Activated CD8-positive, alpha-beta memory T cell treated with anti-CD3 and anti-CD28 coated beads for 24 hours (primary cell): ENCODE measurements around the gene AGT.
"Not testable (repeated sequence)": the region's sequence is repeated elsewhere in the genome, so short reads cannot be mapped to it uniquely, and the experiment has no call there.

ENCODE experiments used
- DNase-seq: peaks from one replicate; pipeline ENCODE4 v3.0.0-alpha.2; 2020

AGT gene

GRCh38 chr1:230706887-230707731 is 6.8 kb downstream of the AGT start:
- DNase-seq = no peak

- DNase-seq = no peak
Observed at GRCh38 chr1:230706020-230706699, 7.8 kb downstream of the AGT start.

- DNase-seq = no peak
Observed at GRCh38 chr1:230705289-230706019, 8.5 kb downstream of the AGT start.

GRCh38 chr1:230704830-230705229 is 9.1 kb downstream of the AGT start:
- no peak for DNase-seq

GRCh38 chr1:230703679-230704385 is 10.1 kb downstream of the AGT start:
- no peak for DNase-seq

- no peak for DNase-seq
Observed at GRCh38 chr1:230702934-230703678, 10.8 kb downstream of the AGT start.

- no peak for DNase-seq
Observed at GRCh38 chr1:230701895-230702768, 11.8 kb downstream of the AGT start.

GRCh38 chr1:230701434-230701833 is 12.5 kb downstream of the AGT start:
- DNase-seq = no peak

GRCh38 chr1:230700132-230700531 is 13.8 kb downstream of the AGT start:
- no peak for DNase-seq

- DNase-seq = no peak
Observed at GRCh38 chr1:230699716-230700115, 14.2 kb downstream of the AGT start.

GRCh38 chr1:230698964-230699363 is 15.0 kb downstream of the AGT start:
- not testable (repeated sequence) for DNase-seq

- no peak for DNase-seq
Observed at GRCh38 chr1:230698130-230698529, 15.8 kb downstream of the AGT start.

GRCh38 chr1:230696722-230697437 is 17.0 kb downstream of the AGT start:
- no peak for DNase-seq

- DNase-seq = no peak
Observed at GRCh38 chr1:230696218-230696617, 17.7 kb downstream of the AGT start.

- DNase-seq = no peak
Observed at GRCh38 chr1:230694991-230695390, 18.9 kb downstream of the AGT start.

GRCh38 chr1:230694464-230694863 is 19.5 kb downstream of the AGT start:
- no peak for DNase-seq

GRCh38 chr1:230693777-230694176 is 20.1 kb downstream of the AGT start:
- DNase-seq = no peak

- DNase-seq = no peak
Observed at GRCh38 chr1:230693221-230693620, 20.7 kb downstream of the AGT start.

GRCh38 chr1:230691615-230692014 is 22.3 kb downstream of the AGT start:
- no peak for DNase-seq

GRCh38 chr1:230690101-230690500 is 23.8 kb downstream of the AGT start:
- no peak for DNase-seq

- no peak for DNase-seq
Observed at GRCh38 chr1:230686747-230687146, 27.2 kb downstream of the AGT start.
